Central memory CD8-positive, alpha-beta T cell (primary cell): ENCODE measurements around the gene VOPP1.

ENCODE experiments used
- ATAC-seq: fragments of 150-1000 bp; cut with Tn5 transposase; replicated peaks from 2 replicates; pipeline ENCODE4 v1.10.0; 2022; ENCODE audit warnings: mild to moderate bottlenecking, moderate FRiP score, moderate number of reproducible peaks; ENCODE audit not compliant: poor library complexity, severe bottlenecking; ENCODE audit errors: extremely low read depth
- DNase-seq, 2 donors: peaks; one replicate each; pipeline ENCODE4 v3.0.0; 2021; ENCODE audit warnings: low spot score in 2 of 2
- H3K27ac Mint-ChIP-seq: one replicate; pipeline ENCODE4 v1.8.0; 2022; ENCODE audit warnings: low read depth, mild to moderate bottlenecking, moderate library complexity, mixed read lengths
- H3K27me3 Mint-ChIP-seq: one replicate; pipeline ENCODE4 v1.8.0; 2022; ENCODE audit warnings: mixed read lengths
- H3K36me3 Mint-ChIP-seq: one replicate; pipeline ENCODE4 v1.8.0; 2022; ENCODE audit warnings: mild to moderate bottlenecking, moderate library complexity, mixed read lengths; ENCODE audit not compliant: insufficient read depth
- H3K4me1 Mint-ChIP-seq: one replicate; pipeline ENCODE4 v1.8.0; 2022; ENCODE audit warnings: mixed read lengths
- H3K4me3 Mint-ChIP-seq: one replicate; pipeline ENCODE4 v1.8.0; 2022; ENCODE audit warnings: mild to moderate bottlenecking, moderate library complexity, mixed read lengths
- H3K9me3 Mint-ChIP-seq: one replicate; pipeline ENCODE4 v1.8.0; 2022; ENCODE audit warnings: mixed read lengths

VOPP1 gene

DNA sequence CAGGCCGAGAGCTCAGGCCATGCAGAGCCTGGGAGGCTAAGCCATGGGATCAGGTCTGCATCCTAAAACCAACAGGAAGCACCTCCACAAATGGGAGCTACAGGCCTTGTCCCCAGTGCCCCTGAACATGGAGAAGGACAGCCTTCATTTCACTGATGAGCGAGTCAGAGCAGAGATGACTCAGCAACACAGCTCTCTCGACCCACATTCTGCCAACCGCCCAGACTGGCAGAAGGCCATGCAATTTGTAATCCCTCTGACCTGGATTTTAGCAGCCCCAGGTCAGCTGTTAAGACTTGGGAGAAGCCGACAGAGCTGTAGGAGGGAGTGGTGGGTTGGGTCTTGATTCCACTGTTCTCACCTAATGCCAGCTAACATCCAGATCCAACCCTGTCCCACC, 25.5 kb downstream of the VOPP1 start:
- DNase-seq (no peak), ATAC-seq (peak; percentile 46)
- no peaks in the 10 kb centered on the region for H3K27me3 Mint-ChIP-seq
- no peaks in the 10 kb centered on the region for H3K9me3 Mint-ChIP-seq
- H3K4me1 Mint-ChIP-seq, result peaks cover 78% of the 10 kb centered on the region
- no peak overlapping the region for H3K4me3 Mint-ChIP-seq
- H3K36me3 Mint-ChIP-seq, result peaks cover 11% of the 10 kb centered on the region
- H3K27ac Mint-ChIP-seq, result no peak overlapping the region

DNA sequence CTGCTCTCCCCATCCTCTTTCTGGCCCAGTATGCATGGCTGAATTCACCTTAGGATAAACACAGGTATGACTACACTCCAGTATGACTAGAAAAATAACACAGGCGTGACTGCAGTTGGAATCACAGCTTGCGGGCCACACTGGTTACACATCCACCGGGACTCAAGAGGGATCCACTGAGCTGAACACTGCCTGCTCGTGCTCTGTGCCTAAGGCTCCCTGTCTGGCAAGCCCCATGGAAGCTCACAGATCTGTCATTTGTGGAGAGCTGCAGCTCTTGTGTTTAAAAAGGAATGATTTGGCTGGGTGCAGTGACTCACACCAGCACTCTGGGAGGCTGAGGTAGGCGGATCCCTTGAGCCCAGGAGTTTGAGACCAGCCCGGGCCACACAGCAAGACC, 26.8 kb downstream of the VOPP1 start:
- ATAC-seq (no peak), DNase-seq (no peak)
- Mint-ChIP-seq H3K27ac (peak overlapping the region; percentile 11), H3K36me3 (peaks cover 9% of the 10 kb centered on the region), H3K4me1 (peaks cover 69% of the 10 kb centered on the region), H3K4me3 (no peak overlapping the region), H3K9me3 (no peaks in the 10 kb centered on the region), H3K27me3 (no peaks in the 10 kb centered on the region)

DNA sequence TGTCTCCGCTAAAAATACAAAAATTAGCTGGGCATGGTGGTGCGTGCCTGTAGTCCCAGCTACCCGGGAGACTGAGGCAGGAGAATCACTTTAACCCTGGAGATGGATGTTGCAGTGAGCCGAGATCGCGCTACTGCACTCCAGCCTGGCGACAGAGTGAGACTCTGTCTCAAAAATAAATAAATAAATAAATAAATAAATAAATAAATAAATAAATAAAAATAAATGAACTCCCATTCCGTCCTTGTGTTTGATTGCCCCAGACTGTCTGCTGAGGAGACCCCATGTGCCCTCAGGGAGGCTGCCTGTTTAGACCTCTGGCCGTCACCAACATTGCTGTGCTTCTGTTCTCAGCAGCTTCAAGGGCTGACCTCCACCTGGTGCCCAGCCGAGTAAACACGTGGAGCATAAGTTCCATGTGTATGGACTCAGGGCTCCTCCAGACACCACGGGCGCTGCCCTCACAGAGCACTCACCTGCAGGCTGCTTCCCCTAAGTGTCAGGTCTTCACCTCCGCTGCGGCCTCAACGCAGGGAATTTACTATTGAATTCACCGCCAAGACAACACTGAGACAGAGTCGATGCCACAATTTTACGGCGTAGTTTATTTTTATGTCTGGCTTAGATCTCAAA, 32.0 kb downstream of the VOPP1 start:
- H3K27me3 Mint-ChIP-seq, result no peaks in the 10 kb centered on the region
- H3K4me1 Mint-ChIP-seq, result peaks cover 79% of the 10 kb centered on the region
- no peak for DNase-seq
- no peaks in the 10 kb centered on the region for H3K9me3 Mint-ChIP-seq
- no peak overlapping the region for H3K4me3 Mint-ChIP-seq
- H3K36me3 Mint-ChIP-seq, result peaks cover 10% of the 10 kb centered on the region
- H3K27ac Mint-ChIP-seq, result no peak overlapping the region
- no peak for ATAC-seq

DNA sequence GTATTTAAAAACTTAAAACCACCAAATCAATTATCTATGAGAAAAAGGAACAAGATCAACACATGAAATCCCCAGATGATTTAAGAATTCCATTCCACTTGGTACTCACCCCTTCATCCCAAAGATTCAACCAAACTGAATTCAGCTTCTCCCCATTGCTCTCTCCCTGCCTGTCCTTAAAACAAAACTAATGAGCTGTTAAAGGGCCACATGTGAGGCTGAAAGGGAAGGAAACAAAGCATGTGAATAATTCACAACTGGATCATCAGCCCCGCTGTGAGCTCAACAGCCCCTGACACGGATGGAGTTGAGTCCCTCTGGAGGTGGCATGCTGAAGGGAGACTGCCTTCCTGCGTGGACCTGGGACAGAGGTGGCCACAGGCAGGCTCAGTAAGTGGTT, 32.9 kb downstream of the VOPP1 start:
- ATAC-seq (no peak), DNase-seq (no peak)
- Mint-ChIP-seq H3K27me3 (no peaks in the 10 kb centered on the region), H3K9me3 (no peaks in the 10 kb centered on the region), H3K4me1 (peaks cover 81% of the 10 kb centered on the region), H3K4me3 (no peak overlapping the region), H3K36me3 (peaks cover 11% of the 10 kb centered on the region), H3K27ac (no peak overlapping the region)

DNA sequence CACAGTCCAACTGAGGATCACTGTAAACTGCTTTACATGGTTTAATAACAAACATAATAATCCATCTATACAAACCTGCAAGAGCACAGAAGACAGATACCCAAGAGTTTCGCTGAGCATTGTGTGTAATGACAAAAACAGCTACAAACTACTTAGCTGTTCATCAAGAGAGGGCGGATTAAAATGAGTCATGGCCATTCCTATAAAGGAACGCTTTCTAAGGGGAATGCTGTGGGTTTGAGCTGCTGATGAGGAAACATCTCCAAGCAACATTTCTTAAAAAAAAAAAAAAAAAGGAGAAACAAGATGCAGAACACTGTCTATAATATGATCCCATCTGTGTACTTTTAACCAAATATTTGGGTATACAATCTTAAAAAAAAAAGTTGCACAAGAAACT, 33.8 kb downstream of the VOPP1 start:
- H3K4me1 Mint-ChIP-seq, result peaks cover 81% of the 10 kb centered on the region
- no peaks in the 10 kb centered on the region for H3K27me3 Mint-ChIP-seq
- no peak for ATAC-seq
- H3K4me3 Mint-ChIP-seq, result peak overlapping the region; percentile 63
- H3K9me3 Mint-ChIP-seq, result no peaks in the 10 kb centered on the region
- DNase-seq, result no peak
- peak overlapping the region; percentile 81 for H3K27ac Mint-ChIP-seq
- peaks cover 7% of the 10 kb centered on the region for H3K36me3 Mint-ChIP-seq

GRCh38 chr7:55537458-55537990, 34.8 kb downstream of the VOPP1 start:
- peak overlapping the region; percentile 81 for H3K27ac Mint-ChIP-seq
- H3K36me3 Mint-ChIP-seq, result peaks cover 14% of the 10 kb centered on the region
- DNase-seq (no peak), ATAC-seq (no peak)
- peaks cover 86% of the 10 kb centered on the region for H3K4me1 Mint-ChIP-seq
- peak overlapping the region; percentile 63 for H3K4me3 Mint-ChIP-seq
- no peaks in the 10 kb centered on the region for H3K27me3 Mint-ChIP-seq
- H3K9me3 Mint-ChIP-seq, result no peaks in the 10 kb centered on the region

GRCh38 chr7:55536619-55537457, 35.5 kb downstream of the VOPP1 start:
- DNase-seq, result no peak

GRCh38 chr7:55535617-55536016, 36.7 kb downstream of the VOPP1 start:
- Mint-ChIP-seq H3K36me3 (peaks cover 15% of the 10 kb centered on the region), H3K27me3 (no peaks in the 10 kb centered on the region), H3K4me3 (peak overlapping the region; percentile 63), H3K4me1 (peaks cover 94% of the 10 kb centered on the region), H3K9me3 (no peaks in the 10 kb centered on the region), H3K27ac (peak overlapping the region; percentile 81)
- DNase-seq (no peak), ATAC-seq (no peak)

More at GRCh38 chr7:55536619-55537457, 35.5 kb downstream of the VOPP1 start:
- Mint-ChIP-seq H3K9me3 (no peaks in the 10 kb centered on the region), H3K4me1 (peaks cover 87% of the 10 kb centered on the region), H3K27me3 (no peaks in the 10 kb centered on the region), H3K27ac (peak overlapping the region; percentile 81), H3K36me3 (peaks cover 15% of the 10 kb centered on the region), H3K4me3 (peak overlapping the region; percentile 63)
- peak; percentile 8 for ATAC-seq

GRCh38 chr7:55534916-55535590, 37.2 kb downstream of the VOPP1 start:
- Mint-ChIP-seq H3K4me3 (peak overlapping the region; percentile 63), H3K4me1 (peaks cover 96% of the 10 kb centered on the region), H3K27me3 (no peaks in the 10 kb centered on the region), H3K27ac (peak overlapping the region; percentile 90), H3K36me3 (peaks cover 13% of the 10 kb centered on the region), H3K9me3 (no peaks in the 10 kb centered on the region)
- DNase-seq (no peak), ATAC-seq (no peak)

DNA sequence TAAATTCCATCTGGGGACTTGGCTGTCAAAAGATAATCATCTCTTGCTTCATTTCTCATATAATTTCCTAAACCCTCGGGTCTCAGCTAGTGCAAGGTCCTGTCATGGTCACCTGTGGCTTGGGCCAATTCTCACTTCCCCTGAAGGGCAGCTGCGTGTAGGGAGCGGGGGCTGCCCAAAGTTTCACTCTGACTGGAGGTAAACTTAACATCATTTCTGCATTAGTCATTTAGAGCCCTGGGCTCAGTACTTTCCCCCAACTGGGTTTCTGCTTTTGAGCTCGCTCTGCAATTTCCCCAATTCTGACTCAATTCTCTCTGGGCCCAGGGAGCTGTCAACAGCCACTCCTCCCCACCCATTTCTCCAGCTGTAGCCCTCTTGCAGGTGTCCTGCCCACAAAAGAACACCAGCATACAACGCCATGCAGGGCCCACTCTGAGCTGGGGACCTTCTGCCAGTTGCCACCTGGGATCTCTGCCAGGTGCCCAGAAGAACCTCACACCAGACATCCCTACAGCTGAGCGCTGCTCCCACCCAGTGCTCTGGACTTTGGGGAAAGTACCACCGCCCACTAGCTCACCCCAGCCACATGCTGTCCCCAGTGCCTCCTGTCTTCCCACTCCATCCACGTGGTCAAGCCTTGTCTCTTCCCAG, 37.9 kb downstream of the VOPP1 start:
- peak overlapping the region; percentile 90 for H3K27ac Mint-ChIP-seq
- no peaks in the 10 kb centered on the region for H3K27me3 Mint-ChIP-seq
- DNase-seq, result peak in 1 of 2 donors; percentile 25
- peaks cover 96% of the 10 kb centered on the region for H3K4me1 Mint-ChIP-seq
- no peaks in the 10 kb centered on the region for H3K9me3 Mint-ChIP-seq
- H3K4me3 Mint-ChIP-seq, result peak overlapping the region; percentile 63
- peak; percentile 21 for ATAC-seq
- peaks cover 10% of the 10 kb centered on the region for H3K36me3 Mint-ChIP-seq

DNA sequence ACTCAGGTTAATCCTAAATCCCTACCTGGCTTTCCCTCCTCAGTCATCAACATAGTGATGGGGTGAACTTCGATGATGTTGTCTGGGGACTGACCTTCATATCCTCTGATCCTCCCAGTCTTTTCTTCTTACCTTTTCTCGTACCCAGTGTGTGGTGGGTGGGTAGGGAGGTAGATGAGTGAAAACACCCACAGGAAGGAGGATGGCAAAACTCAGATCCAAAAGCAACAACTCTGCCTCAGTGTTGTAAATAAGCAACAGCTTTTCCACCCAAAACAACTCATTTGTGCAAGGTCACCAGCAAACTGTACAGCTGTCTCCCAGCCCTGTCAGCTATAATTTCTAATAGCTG, 38.6 kb downstream of the VOPP1 start:
- ATAC-seq, result no peak
- H3K4me3 Mint-ChIP-seq, result peak overlapping the region; percentile 63
- peak overlapping the region; percentile 90 for H3K27ac Mint-ChIP-seq
- DNase-seq, result no peak
- H3K27me3 Mint-ChIP-seq, result no peaks in the 10 kb centered on the region
- H3K9me3 Mint-ChIP-seq, result no peaks in the 10 kb centered on the region
- H3K4me1 Mint-ChIP-seq, result peaks cover 90% of the 10 kb centered on the region
- peaks cover 10% of the 10 kb centered on the region for H3K36me3 Mint-ChIP-seq

GRCh38 chr7:55533050-55533728, 39.1 kb downstream of the VOPP1 start:
- Mint-ChIP-seq H3K9me3 (no peaks in the 10 kb centered on the region), H3K4me3 (peak overlapping the region; percentile 63), H3K27me3 (no peaks in the 10 kb centered on the region), H3K36me3 (peaks cover 10% of the 10 kb centered on the region), H3K4me1 (peaks cover 85% of the 10 kb centered on the region), H3K27ac (peak overlapping the region; percentile 90)
- DNase-seq (peak; percentile 53 to 78), ATAC-seq (peak; percentile 87)
